GM18526 (cell line): ENCODE data around the gene ZC3H7B.

Source experiments
- POLR2A ChIP-seq: IDR thresholded peaks from 3 replicates; pipeline ENCODE4 v1.6.1; 2011; ENCODE audit not compliant: insufficient read length; ENCODE audit errors: extremely low read depth

Gene ZC3H7B

DNA sequence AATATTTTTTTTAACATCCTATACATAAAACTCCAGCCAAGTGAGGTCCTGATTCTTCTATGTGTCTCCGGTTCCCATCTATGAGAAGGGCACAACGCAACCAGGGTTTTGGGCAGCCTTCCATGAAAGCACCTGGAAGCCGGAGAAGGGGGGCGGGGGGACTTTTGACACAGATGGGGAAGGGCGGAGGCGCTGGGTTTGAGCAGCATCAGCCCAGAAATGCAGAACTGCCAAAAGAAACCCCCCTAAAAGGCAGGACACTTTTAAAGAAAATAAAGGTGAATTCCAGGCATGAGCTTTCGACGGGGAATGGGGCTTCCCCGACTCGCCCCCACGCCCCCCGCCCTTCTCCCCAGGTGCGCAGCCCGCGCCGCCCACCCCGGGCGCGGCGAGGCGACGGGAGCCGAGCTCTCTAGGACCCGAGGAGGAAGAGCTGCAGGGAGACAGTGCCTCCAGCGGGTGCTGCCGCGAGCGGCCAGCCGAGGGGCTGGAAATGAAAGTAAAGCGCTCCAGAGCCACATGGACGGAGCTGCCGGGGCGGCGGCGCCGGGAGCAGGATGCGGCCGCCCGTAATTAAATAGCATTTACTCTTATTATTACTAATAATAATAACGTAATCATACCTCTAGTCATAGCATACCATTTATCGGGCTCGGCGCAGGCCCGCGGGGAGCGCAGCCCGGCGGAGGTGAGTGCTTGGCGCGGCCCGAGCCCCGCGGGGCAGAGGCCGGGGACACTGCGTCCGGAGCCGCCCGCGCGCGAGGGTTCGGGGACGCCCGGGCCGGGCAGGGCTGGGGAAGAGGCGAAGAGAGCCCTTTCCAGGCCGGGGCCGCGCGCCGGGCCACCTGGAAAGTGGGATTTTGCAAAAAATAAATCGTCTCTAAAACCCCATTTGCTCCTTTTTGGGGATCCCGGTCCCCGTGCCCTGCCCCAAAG, at the start of gene ZC3H7B:
Gene ZC3H7B, plus strand, starts transcription at position 441 of the 936 bp plus-strand sequence. CDS start 19,136 bp downstream, outside the sequence.
- TF ChIP-seq POLR2A, result peak; percentile 77

DNA sequence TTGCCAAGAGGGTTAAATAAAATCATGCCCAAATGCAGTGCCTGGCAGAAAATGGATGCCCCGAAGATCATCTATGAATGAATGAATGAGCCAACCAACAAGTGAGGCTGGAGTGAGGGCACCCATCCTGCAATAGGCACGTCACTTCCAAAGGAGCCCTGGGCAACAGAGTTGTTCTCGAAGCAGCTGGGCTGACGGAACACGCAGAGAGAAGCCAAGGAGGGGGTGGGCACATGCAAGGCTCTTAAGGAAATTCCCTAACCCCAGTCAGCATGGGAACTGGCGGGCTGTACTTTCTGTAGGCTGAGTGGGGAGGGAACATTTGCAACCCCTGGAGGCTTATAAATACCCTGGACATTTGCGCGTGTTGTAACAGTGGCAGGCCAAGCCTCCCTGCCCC, 49.0 kb upstream of the ZC3H7B start:
- no peak for TF ChIP-seq POLR2A

GRCh38 chr22:41254230-41254629, 47.1 kb upstream of the ZC3H7B start:
- no peak for TF ChIP-seq POLR2A

- TF ChIP-seq POLR2A, result no peak
Observed at GRCh38 chr22:41256254-41257253, 44.8 kb upstream of the ZC3H7B start.

DNA sequence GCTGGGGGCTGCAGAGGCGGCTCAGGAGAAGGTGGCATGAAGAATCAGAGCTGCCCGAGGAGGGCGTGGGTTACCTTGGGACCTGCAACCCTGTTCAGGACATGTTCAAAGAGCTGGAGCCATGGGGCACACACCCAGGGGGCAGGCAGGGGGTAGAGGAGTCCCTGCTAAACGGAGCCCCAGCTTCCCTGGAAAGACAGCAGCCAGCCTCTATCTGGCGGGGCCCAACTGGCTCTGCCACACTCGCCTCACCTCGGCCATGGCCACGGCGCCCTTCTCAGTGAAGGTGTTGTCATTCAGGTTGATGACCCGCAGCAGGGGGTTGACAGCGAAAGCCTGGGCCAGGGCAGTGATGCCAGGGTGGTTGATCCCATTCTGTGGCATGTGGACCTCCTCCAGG, 43.6 kb upstream of the ZC3H7B start:
- no peak for TF ChIP-seq POLR2A

DNA sequence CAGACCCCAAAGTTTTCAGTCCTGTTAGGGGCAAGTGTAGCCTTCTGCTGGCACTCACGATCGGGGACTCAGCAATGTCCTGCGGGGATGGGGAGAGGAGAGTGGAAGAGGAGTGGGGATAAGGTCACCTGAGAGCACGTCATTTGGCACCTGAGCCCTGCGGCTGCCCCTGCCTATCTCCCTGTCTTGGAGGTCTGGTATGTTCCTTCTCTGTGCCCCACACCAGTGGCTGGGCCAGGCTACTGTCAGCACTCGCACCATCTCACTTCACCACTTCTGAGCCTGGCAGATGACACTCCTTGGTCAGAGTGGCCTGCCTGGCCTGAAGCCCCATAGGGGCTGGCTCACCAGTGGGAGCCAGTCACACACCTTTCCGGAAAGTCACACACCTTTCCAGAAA, 40.5 kb upstream of the ZC3H7B start:
- no peak for TF ChIP-seq POLR2A

- TF ChIP-seq POLR2A, result no peak
Observed at GRCh38 chr22:41261541-41262249, 39.6 kb upstream of the ZC3H7B start.

- no peak for TF ChIP-seq POLR2A
Observed at GRCh38 chr22:41262250-41262765, 39.0 kb upstream of the ZC3H7B start.

- TF ChIP-seq POLR2A, result no peak
Observed at GRCh38 chr22:41263704-41264103, 37.6 kb upstream of the ZC3H7B start.

GRCh38 chr22:41264408-41264941, 36.9 kb upstream of the ZC3H7B start:
- no peak for TF ChIP-seq POLR2A

- TF ChIP-seq POLR2A, result no peak
Observed at GRCh38 chr22:41267958-41268357, 33.4 kb upstream of the ZC3H7B start.

DNA sequence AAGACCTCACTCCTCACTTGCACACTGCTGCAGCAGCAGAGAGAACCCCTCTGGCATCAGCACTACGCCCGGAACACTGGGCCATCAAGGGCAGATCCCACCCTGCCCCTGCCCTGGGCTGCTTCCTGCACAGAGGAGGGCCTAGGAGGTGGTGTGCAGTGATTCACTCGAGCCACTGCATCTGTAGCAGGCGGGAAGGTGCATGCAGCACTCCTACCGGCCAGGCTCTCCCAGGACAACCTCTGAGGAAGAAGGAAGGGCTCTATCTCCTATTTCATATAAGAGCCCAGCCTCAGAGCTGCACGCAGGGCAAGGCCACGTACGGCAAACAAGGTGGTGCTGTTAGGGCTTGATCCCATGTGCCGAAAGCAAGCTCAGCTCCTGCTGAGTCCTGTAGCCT, 29.5 kb upstream of the ZC3H7B start:
- no peak for TF ChIP-seq POLR2A

DNA sequence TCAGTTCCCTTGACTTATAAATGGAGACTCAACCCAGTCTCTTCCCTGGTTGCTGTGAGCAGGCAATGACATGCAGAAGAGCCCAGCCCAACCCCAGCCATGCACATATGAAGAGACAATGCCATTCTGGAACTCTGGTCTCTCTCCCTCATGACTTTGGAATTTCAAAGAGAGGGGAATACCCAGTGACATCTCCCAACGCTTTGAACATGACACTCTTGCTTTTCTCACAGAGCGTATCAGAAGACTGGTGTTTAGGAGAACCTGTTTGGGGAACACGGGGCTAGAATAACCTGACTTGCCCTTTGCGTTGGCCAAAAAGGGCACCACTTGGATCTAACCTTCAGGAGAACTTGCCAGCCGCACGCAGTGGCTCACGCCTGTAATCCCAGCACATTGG, 28.2 kb upstream of the ZC3H7B start:
- TF ChIP-seq POLR2A, result no peak

GRCh38 chr22:41274856-41275255, 26.5 kb upstream of the ZC3H7B start:
- no peak for TF ChIP-seq POLR2A
